ENCODE measurements around the gene PEAR1. TPM values are rescaled to one million over a fixed set of nuclear protein-coding genes. Genes with fewer than 3 reads are reported as not detected.

Gene PEAR1
- total RNA-seq, 1 experiment from 2014 or later, result 0.39 TPM

DNA sequence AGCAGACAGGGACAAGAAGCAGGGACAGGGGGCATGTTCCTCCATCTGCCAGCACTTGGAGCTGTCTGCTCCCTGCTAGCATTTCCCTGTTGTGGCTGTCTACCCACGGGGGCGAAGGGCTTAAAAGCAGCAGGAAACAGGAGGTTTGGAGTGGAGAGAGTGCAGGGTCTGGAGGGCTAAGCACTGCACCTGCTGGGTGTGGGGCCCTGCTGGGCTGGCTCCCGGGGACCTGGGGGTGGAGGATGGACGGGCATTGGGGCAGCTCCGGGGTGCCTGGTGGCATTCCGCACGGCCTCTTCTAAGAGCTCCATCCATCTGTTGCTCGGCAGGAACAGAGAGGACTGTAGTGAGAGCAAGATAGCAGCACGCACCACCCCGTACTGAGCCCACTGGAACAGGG lies 48.2 kb downstream of the PEAR1 start:
- no peak overlapping the region for H2AFZ ChIP-seq (ENCODE audit: low read length)
- no peaks in the 10 kb centered on the region for H3K4me1 ChIP-seq (ENCODE audit: insufficient read depth, low read length)
- WGBS (ENCODE audit: extremely low coverage, insufficient read length, low lambda C conversion rate), result no CpG with 5 or more reads among the region's 10 CpGs
- H4K91ac ChIP-seq (ENCODE audit: insufficient read length, low read depth, low read length), result no peak overlapping the region
- no peak overlapping the region for H3K18ac ChIP-seq (ENCODE audit: insufficient read length, low read depth, low read length)
- H3K9me3 Mint-ChIP-seq, result no peaks in the 10 kb centered on the region
- H2BK120ac ChIP-seq (ENCODE audit: low read depth, low read length, poor library complexity, severe bottlenecking), result no peak overlapping the region
- H2AK5ac ChIP-seq (ENCODE audit: insufficient read length, low read length), result no peak overlapping the region
- TF ChIP-seq, protein P1, sequence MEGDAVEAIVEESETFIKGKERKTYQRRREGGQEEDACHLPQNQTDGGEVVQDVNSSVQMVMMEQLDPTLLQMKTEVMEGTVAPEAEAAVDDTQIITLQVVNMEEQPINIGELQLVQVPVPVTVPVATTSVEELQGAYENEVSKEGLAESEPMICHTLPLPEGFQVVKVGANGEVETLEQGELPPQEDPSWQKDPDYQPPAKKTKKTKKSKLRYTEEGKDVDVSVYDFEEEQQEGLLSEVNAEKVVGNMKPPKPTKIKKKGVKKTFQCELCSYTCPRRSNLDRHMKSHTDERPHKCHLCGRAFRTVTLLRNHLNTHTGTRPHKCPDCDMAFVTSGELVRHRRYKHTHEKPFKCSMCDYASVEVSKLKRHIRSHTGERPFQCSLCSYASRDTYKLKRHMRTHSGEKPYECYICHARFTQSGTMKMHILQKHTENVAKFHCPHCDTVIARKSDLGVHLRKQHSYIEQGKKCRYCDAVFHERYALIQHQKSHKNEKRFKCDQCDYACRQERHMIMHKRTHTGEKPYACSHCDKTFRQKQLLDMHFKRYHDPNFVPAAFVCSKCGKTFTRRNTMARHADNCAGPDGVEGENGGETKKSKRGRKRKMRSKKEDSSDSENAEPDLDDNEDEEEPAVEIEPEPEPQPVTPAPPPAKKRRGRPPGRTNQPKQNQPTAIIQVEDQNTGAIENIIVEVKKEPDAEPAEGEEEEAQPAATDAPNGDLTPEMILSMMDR (conservative IDR thresholded peaks at IDR 0.05), result no peak
- H3K4me3 Mint-ChIP-seq, result no peak overlapping the region
- no peak overlapping the region for H2BK5ac ChIP-seq (ENCODE audit: insufficient read length, low read length)
- no peaks in the 10 kb centered on the region for H3K23me2 ChIP-seq (ENCODE audit: insufficient read length, low read depth, low read length, poor library complexity, severe bottlenecking)
- no peak overlapping the region for H3T11ph ChIP-seq (ENCODE audit: low read length)
- no peak overlapping the region for H3K56ac ChIP-seq (ENCODE audit: insufficient read length, low read depth, low read length)
- no peak overlapping the region for H2BK15ac ChIP-seq (ENCODE audit: low read depth, low read length)
- no peaks in the 10 kb centered on the region for H3K4me1 Mint-ChIP-seq
- no peaks in the 10 kb centered on the region; the same call in none of the 2 replicates for H3K27me3 Mint-ChIP-seq (ENCODE audit: low read depth)
- no peak overlapping the region; a peak in 1 of 7 replicates for H3K27ac Mint-ChIP-seq
- H3K36me3 Mint-ChIP-seq (ENCODE audit: insufficient read depth in 1 of 3, low read depth in 3 of 3), result peaks cover 47 to 94% (median 93%) of the 10 kb centered on the region in 3 experiments
- no peak overlapping the region for H3K14ac ChIP-seq (ENCODE audit: insufficient read depth, low read length)
- H2BK12ac ChIP-seq (ENCODE audit: insufficient read length, low read depth, low read length), result no peak overlapping the region
- no peaks in the 10 kb centered on the region for H3K9me3 ChIP-seq (ENCODE audit: control insufficient read depth, low read depth, low read length)
- no peaks in the 10 kb centered on the region for H3K79me1 ChIP-seq (ENCODE audit: insufficient read depth, low read depth, low read length, poor library complexity, severe bottlenecking)
- no peak overlapping the region for H4K8ac ChIP-seq (replicated peaks; ENCODE audit: insufficient read length, low read depth, low read length)
- DNase-seq, result no peak
- no peaks in the 10 kb centered on the region for H3K27me3 ChIP-seq (ENCODE audit: insufficient read depth, low read length)
- no peaks in the 10 kb centered on the region for H4K20me1 ChIP-seq (ENCODE audit: control insufficient read depth, insufficient read depth, insufficient read length)
- H3K4ac ChIP-seq (ENCODE audit: low read depth, low read length), result no peak overlapping the region
- no peak overlapping the region for H3K23ac ChIP-seq (ENCODE audit: insufficient read length, low read depth, low read length)
- H3K27ac ChIP-seq (ENCODE audit: insufficient read length, low read depth, low read length), result no peak overlapping the region
- H3K79me2 ChIP-seq (ENCODE audit: insufficient read depth, low read length), result no peaks in the 10 kb centered on the region
- H3K9ac ChIP-seq (ENCODE audit: extremely low read depth, insufficient read length, low read length), result no peak overlapping the region
- no peak overlapping the region for H4K5ac ChIP-seq (ENCODE audit: insufficient read length, low read depth, low read length)
- H2BK20ac ChIP-seq (ENCODE audit: low read depth, low read length, poor library complexity, severe bottlenecking), result no peak overlapping the region
- H3K4me2 ChIP-seq (ENCODE audit: insufficient read depth, insufficient read length, low read length), result no peak overlapping the region
